Astrocyte of the cerebellum (primary cell): Measurements from ENCODE around the gene LRRC38.
"Not testable (repeated sequence)": the region's sequence is repeated elsewhere in the genome, so short reads cannot be mapped to it uniquely, and the experiment has no call there.

Experiments
- DNase-seq: peaks from one replicate; pipeline ENCODE4 v3.0.0-alpha.2; 2011; ENCODE audit warnings: low read depth
- H3K4me3 ChIP-seq: 2 replicates; pipeline ENCODE4 v1.5.1; 2011; ENCODE audit warnings: mild to moderate bottlenecking, low read depth, low read length, moderate library complexity
- CTCF ChIP-seq: IDR thresholded peaks from 2 replicates; pipeline ENCODE4 v1.5.1; 2012; ENCODE audit warnings: low read length, low read depth, moderate library complexity, mild to moderate bottlenecking; ENCODE audit errors: missing control alignments
- in situ Hi-C: cut with HindIII; loops from 2 replicates; pipeline ENCODE4 v1.10.0; 2017; ENCODE audit warnings: low sequenced_read_pairs

The LRRC38 gene

GRCh38 chr1:13435458-13435857 lies 78.3 kb downstream of the LRRC38 start:
- no peak overlapping the region for H3K4me3 ChIP-seq
- DNase-seq = no peak
- no peak for TF ChIP-seq CTCF
- in situ Hi-C loops = no loop called here

- H3K4me3 ChIP-seq, DNase-seq, in situ Hi-C loops: not testable (repeated sequence)
These were observed 80.0 kb downstream of the LRRC38 start for GRCh38 chr1:13433694-13434358.

GRCh38 chr1:13432251-13432650 lies 81.6 kb downstream of the LRRC38 start:
- in situ Hi-C loops = no loop called here
- DNase-seq = no peak
- no peak for TF ChIP-seq CTCF
- H3K4me3 ChIP-seq = no peak overlapping the region

GRCh38 chr1:13430495-13430894 lies 83.3 kb downstream of the LRRC38 start:
- no peak for TF ChIP-seq CTCF
- H3K4me3 ChIP-seq = no peak overlapping the region
- no peak for DNase-seq
- in situ Hi-C loops = no loop called here
